Middle frontal gyrus (tissue), 1 donor: ENCODE results near the gene ALDH16A1.
A peak's percentile ranks its signal among the peaks of the same experiment; 100 is the strongest.
"Not testable (repeated sequence)": the region's sequence is repeated elsewhere in the genome, so short reads cannot be mapped to it uniquely, and the experiment has no call there.

Experiments used
- DNase-seq: peaks from one replicate; pipeline ENCODE4 v3.0.0-alpha.2; 2015; ENCODE audit warnings: low spot score; ENCODE audit errors: extremely low spot score

The ALDH16A1 gene

DNA sequence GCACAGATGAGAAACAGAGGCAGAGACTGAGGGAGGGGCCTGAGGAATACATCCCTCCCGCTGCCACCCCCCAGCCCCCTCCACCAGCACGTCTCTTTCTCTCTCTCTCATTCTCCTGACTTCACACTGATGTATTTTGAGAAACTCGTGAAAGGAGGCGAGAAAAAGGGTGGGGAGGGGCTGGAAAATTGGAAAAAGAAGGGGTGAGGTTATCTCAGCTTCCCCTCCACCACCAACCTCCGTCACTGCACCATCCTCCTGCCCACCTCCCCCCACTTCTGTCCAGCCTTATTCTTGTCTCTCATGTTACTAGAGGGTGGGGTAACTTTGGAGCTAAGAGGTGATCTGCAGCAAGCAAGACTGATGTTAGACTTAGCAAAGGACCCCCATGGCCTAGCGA, 13.2 kb upstream of the ALDH16A1 start:
- DNase-seq: no peak

DNA sequence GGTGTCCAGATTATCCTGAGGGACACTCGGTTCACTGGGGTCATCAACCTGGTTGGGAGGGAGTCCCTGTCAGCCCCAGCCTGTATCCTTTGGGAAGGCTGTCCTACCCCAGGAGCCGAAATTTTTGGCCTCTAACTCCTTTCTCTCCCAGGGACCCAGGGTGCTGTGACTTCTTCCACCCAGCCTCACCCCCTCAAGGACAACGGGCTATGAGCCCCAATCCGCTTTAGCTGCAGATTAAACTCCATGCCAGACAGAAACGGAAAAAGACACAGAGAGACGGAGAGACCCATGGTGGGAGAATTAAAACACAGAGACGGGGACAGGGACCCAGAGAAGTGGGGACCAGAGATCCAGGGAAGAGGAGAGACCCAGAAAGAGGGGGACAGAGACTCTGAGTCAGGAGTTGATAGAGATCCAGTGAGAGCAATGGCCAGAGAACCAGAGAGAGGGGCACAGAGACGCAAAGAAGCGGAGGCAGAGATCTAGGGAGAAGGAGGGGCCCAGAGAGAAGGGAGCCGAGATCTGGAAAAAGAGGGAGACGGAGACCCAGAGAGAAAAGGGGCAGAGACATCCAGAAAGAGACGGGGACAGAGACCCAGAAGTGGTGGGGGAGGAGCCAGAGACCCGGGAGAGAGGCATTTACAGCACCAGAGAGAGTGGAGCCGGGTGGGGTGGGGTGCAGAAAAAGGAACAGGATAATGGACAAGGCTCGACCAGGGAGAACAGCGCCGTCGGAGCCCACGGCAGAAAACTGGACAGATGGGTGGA, 12.4 kb upstream of the ALDH16A1 start:
- DNase-seq: no peak

DNA sequence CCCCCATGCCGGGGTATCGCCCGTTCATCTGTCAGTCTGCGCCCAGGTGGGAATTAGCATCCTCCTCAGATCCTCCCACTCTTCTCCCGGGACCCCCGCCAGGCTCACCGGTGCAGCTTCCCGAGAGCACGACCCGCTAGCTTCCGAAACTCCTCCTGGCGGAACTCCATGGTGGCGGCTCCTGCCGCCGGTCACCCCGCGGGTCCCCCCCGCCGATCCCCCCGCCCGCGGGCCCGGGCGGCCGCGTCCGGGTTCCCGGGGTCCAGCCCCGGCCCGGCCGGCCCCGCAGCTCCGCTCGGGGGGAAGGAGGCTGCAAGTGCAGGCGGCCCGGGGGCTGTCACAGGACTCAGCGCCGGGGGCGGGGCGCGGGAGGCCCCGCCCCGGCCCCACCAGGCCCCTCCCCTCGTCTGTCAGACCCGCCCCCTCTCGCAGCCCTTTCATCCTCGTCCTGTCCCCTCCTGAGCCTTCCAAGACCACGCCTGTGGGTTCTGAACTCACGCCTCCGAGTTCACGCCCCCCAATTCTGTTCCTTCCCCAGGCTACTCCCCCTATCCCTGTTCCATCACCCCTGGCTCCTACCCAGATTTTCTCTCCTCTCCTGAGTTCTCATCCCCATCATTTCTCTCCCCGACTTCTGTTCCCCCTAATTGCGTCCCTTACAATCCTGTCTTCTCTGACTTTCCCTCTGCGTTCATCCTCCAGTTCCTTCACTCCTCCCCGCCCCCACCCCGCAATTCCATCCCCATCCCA, 11.6 kb upstream of the ALDH16A1 start, which contains the start of gene SLC17A7:
TSS of gene SLC17A7 (minus strand) at position 318 of the 750 bp plus-strand sequence. CDS start at position 170, 148 bp downstream.
- DNase-seq: no peak

DNA sequence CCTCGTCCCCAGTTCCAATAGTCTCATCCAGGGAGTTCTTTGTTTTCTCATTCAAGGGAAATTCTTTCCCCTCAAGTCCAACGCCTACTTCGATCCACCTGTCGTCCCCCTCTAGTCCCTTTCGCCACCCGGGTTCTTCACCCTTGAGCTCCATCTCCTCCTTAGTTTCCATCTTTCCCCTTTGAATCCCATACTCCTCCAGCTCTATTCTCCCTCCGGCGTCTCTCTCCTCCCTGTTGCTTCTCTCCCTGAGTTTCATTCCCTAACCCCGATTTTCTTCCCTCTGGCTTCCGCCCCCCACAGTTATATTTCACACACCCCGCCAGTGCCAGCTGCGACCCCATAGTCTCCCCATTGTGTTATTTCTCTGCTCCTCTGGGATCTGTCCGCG, 11.1 kb upstream of the ALDH16A1 start:
- DNase-seq: no peak

DNA sequence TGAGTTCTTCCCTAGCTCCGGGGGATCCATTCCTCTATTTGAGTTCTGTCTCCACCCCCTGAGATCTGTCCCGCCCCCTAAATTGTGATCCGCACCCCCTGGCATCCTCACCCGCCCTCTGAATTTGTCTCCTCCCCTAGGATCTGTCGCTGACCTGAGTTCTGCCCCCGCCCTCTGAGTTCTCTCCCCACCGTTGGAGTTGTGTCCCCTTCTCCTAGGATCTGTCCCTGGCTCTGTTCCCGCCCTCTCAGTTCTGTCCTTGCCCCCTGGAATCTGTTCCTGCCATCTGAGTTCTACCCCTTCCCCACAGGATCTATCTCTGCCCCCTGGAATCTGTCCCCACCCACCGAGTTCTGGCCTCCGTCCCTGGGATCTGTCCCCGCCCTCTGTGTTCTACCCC, 10.7 kb upstream of the ALDH16A1 start:
- DNase-seq: no peak

DNA sequence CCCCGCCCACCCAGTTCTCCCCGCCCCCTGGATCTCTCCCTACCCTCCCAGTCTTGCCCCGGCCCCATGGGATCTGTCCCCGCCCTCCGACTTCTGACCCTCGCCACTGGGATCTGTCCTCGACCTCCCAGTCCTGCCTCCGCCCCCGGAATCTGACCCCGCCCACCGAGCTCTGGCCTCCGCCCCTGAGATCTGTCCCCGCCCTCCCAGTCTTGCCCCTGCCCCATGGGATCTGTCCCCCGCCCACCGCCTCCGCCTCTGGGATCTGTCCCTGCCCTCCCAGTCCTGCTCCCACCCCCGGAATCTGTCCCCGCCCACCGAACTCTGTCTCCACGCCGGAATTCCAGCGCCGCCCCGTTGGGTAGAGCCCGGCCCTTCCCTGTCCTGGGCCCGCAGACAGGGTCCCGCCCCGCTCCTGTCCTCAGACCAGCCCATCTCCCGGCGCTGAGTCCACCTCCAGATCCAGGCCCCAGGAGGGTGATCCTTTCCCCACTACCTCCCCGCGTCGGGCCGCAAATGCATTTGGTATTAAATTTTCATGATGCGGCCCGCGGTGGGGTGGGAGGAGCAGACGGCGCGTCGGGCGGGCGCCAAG, 10.2 kb upstream of the ALDH16A1 start:
- DNase-seq: no peak

DNA sequence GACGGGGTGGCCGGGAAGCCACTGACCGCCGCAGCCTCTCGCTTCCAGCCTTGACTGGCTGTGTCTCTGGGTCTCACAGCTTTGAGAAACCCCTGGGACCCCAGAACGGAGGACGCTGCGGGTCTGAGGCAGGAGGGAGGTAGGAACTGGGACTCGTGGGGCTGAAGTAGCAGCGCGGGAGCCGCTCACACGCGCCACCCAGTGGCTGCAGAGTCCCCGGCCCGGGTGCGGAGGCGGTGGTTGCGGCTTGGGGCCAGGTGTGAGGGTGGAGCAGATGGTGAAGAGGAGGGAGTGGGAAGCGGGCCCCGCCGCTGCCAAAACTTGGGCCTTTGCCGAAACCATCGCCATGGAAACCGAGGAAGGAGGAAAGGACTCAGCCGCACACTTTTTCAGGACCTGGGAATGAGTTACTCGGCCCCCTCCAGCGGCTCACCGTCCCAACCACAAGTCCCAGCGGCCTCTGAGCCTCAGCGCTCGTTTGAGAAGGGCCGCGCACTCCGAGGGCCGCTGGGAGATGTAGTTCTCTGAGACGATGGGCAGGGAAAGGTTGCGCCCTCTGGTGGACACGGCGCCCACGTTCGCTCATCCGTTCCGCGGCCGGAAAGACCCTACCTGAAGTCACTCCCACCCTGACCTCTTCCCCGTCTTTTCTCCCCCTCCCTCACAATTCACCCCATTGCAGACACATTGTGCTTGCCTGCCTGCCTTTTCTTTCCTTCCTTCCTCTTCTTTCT, 9.5 kb upstream of the ALDH16A1 start:
- DNase-seq: peak; percentile 88

DNA sequence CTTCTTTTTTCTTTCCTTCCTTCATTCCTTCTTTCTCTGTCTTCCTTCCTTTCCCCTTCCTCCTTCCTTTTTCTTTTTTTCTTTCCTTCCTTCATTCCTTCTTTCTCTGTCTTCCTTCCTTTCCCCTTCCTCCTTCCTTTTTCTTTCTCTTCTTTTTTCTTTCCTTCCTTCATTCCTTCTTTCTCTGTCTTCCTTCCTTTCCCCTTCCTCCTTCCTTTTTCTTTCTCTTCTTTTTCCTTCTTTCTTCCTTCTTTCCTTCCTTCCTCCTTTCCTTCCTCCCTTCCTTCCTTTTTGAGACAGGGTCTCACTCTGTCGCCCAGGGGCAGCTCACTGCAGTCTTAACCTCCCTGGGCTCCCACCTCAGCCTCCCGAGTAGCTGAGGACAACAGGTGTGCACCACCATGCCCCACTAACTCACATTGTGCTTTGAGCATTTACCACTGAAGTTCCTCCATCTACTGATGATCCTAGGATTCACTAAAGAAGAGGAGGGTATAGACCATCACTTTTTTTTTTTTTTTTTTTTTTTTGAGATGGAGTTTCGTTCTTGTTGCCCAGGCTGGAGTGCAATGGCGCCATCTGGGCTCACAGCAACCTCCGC, 8.8 kb upstream of the ALDH16A1 start:
- DNase-seq: not testable (repeated sequence)

DNA sequence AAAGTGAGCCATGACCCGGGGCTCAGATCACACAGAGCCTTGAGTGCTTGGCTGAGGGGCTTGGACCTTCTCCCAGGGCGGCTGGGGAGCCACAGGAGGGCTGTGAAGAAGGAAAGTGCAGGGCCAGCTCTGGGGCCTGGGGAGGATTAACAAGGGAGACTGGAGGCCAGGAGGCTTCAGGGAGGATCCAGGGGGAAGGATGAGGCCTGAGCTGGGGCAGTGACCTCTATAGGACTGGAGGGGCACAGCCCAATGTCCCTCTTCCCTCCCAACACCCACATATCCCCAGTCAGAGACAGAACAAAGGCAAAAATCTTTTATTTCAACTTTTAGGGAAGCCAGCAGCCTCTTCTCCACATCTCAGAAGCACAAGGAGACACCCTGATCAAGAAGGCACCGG, 7.0 kb upstream of the ALDH16A1 start:
- no peak for DNase-seq

DNA sequence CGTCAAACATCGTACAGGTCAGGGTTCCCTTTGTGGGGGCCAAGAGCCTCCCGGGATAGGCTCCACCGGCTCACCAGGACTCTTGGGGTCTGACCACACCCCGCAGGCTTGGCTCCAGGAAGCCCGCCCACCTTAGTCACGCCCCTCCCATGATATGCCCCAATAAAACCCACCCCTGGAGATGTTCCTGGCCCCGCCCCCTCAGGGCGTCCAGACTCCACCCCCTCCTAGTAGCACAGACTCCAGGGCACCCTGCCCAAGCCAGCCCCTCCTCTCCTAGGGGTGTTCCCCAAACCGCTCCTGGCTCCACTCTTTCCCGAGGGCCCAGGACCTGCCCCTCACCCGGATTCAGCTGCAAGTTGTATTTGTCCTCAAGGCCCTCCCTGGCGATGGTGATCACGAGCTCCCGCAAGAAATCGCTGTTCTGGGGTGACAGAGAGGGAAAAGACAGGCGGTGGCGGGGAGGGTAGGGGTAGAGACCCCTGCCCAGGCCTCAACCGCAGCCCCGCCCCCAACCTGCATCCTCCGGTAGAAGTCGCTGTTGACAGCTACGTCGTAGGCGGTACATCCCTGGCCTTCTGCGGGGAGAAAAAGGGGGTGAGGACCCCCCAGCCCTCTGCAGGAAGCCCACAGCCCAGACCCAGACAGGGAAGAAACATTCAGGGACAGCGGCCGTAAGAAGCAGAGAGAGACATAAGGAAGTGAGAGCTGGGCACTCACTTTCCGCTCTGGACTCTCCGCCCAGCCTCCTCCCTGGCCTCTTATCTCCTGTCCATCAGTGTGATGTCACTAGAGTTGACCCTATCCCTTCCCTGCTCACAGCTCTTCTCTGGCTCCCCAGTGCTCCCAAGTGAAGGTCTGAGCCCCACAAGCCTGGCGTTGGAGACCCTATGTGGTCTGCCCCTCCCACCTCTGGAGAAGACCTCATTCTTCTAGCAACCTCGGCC, 5.3 kb upstream of the ALDH16A1 start:
- no peak for DNase-seq

DNA sequence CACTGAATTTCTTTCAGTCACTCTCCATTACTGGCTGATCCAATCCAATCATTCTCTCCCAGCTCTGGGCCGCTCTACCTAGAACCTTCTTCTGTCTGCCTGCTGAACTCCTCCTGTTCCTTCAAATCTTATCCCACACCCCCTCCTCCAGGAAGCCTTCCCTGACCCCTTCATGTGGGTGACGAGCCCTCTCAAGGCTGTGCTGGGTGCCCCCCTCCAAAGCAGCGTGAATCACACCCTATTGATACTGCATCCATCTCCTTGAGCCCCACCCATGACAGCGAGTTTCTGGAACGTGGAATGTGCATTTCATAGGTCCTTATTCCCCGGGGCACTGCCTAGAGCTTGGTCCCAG, 4.6 kb upstream of the ALDH16A1 start:
- no peak for DNase-seq

DNA sequence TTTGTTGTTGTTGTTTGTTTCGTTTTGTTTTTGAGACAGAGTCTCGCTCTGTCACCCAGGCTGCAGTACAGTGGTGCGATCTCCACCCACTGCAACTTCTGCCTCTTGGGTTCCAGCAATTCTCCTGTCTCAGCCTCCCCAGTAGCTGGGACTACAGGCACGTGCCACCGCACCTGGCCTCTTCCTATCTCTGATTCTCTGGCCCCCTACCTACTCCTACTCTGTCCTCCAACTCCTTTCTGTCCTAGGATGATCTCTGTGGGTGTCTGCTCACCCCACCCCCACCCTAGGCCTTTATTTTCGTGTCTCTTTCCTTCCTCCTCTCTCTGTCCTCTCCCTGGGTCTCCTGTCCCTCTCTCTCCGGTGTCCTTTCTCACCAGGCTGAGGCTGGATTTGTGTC, 2.6 kb upstream of the ALDH16A1 start:
- DNase-seq: no peak

DNA sequence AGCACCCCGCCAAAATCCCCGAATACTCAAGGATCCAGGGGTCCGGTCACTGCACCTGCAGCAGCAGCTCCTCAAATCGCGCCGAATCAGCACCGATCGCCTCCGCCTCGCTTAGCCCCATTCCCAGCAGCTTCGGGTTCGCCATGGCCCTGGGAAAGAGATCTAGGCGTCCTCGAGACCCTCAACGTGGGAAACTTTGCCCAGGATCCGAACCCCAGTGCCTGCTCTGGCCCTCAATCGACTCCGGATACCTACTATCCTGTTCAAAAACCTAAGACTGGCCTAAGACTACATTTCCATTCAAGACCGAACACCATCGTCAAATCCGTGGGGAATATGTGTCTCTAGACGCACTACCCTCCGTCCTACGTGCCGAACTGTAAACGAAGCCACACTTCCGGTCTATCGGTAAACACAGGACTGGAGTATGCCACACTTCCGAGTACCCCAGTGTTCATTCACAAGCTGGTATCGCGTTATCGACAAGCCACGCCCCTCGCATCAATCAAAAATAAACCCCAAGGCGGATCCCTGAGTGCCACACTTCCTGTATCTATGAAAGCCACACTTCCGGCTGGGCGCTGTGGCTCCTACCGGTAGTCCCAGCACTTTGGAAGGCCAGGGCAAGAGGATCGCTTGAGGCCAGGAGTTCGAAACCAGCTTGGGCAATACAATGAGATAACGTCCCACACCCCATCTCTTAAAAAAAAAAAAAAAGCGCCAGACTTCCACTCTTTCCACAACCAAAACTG, 1.4 kb upstream of the ALDH16A1 start, which contains the start of gene PIH1D1:
TSS of gene PIH1D1 (minus strand) at position 385 of the 752 bp plus-strand sequence. CDS start at position 145, 240 bp downstream.
- DNase-seq: peak; percentile 96

DNA sequence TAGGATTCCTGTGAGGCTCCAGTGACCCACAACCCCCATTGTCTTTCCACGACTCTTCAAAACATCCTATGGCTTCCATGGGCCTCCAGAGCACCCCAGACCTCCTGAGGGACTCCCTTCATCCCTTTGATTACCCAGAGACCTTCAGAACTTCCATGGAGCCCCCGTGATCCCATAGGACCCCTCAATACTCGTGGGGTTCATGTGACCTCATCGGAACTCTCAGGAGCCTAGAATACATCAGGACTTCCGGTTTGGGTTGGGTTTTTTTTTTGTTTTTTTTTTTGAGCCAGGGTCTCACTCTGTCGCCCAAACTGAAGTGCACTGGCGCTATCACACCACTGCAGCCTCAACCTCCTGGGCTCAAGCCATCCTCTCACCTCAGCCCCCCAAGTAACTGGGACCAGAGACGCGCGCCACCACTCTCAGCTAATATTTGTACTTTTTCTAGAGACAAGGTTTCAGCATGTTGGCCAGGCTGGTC, 774 bp downstream of the ALDH16A1 start:
- DNase-seq: no peak

DNA sequence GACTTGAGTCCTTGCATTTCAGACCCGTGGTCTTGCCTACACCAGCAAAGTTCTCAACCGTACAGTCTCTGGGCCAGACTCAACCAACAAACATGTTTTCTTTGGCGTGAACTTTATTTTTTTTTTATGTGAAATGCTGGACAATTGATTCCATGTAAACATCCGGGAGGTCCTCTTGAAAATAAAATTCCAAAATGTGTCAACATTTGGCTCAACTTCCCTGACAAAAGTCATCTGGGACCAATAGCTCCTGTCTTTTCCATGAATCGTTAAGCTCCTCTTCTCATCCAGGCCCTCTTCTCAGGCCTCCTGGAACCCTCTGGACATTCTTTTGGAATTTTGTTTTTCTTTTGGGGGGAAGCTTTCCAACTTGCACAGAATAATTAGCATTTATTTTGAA, 2.7 kb downstream of the ALDH16A1 start:
- DNase-seq: no peak

DNA sequence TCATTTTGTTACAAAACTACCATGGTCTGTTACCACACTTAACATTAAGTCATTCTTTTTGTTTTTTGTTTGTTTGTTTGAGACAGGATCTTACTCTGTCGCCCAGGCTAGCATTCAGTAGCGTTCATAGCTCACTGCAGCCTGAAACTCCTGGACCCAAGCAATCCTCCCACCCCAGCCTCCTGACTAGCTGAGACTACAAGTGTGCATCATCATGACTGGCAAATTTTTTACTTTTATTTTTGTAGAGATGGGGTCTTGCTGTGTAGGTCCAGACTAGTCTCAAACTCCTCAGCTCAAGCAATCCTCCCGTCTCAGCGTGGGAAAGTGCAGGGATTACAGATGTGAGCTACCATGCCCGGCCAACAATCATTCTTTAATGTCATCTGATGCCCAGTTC, 3.3 kb downstream of the ALDH16A1 start:
- no peak for DNase-seq

DNA sequence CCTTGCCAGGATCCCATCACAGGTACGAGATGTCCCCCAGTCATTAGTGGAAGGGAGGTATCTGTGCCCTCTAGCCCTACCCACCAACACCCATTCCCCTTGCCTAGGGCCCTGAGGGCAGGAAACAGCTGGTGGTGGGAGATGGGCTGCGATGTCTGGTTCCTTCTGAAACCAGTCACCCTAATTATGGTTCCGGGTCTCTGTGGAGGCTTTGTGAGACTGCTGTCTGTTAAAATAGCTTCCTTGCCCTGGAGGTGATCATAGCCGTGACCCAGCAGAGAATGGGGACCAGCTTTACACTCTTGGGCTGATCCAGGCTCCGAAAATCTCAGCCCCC, 5.5 kb downstream of the ALDH16A1 start:
- no peak for DNase-seq

DNA sequence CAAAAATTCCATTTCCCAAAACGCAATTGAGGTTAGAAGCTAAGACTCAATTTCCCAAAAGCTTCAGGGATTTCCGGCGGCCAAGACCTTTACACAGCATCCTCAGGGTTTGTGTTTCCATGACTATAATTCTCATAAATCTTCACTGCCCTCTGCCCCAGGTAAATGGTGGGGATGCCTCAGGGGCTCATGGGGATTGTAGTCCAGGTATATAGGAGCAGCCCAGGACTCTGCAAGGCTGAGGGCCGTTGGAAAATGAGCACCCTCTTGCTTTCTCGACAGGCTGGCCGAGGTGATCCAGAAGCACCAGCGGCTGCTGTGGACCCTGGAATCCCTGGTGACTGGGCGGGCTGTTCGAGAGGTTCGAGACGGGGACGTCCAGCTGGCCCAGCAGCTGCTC, 6.4 kb downstream of the ALDH16A1 start:
- DNase-seq: no peak

DNA sequence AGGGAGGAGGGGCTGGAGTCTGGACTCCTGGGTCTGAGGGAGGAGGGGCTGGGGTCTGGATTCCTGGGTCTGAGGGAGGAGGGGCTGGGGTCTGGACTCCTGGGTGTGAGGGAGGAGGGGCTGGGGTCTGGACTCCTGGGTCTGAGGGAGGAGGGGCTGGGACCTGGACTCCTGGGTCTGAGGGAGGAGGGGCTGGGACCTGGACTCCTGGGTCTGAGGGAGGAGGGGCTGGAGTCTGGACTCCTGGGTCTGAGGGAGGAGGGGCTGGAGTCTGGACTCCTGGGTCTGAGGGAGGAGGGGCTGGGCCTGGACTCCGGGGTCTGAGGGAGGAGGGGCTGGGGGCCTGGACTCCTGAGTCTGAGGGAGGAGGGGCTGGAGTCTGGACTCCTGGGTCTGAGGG, 8.1 kb downstream of the ALDH16A1 start:
- DNase-seq: not testable (repeated sequence)
